Activated CD4-positive, alpha-beta T cell treated with anti-CD3 and anti-CD28 coated beads for 1 hour (primary cell): Measurements from ENCODE around the gene TMEM9.
A peak's percentile ranks its signal among the peaks of the same experiment; 100 is the strongest.
"Not testable (repeated sequence)": the region's sequence is repeated elsewhere in the genome, so short reads cannot be mapped to it uniquely, and the experiment has no call there.

Source experiments
- DNase-seq: peaks from one replicate; pipeline ENCODE4 v3.0.0-alpha.2; 2020

The TMEM9 gene

GRCh38 chr1:201172999-201173610, 18.8 kb upstream of the TMEM9 start:
- DNase-seq, result no peak

- DNase-seq, result no peak
Observed at GRCh38 chr1:201172326-201172725, 18.1 kb upstream of the TMEM9 start.

GRCh38 chr1:201171063-201172036, 17.1 kb upstream of the TMEM9 start:
- no peak for DNase-seq

- DNase-seq, result peak; percentile 42
Observed at GRCh38 chr1:201170533-201171062, 16.3 kb upstream of the TMEM9 start.

- no peak for DNase-seq
Observed at GRCh38 chr1:201169971-201170532, 15.8 kb upstream of the TMEM9 start.

GRCh38 chr1:201169203-201169602, 14.9 kb upstream of the TMEM9 start:
- no peak for DNase-seq

GRCh38 chr1:201167041-201167991, 13.0 kb upstream of the TMEM9 start:
- no peak for DNase-seq

GRCh38 chr1:201164645-201165044, 10.4 kb upstream of the TMEM9 start:
- no peak for DNase-seq

GRCh38 chr1:201163707-201164106, 9.4 kb upstream of the TMEM9 start:
- DNase-seq, result no peak

- DNase-seq, result not testable (repeated sequence)
Observed at GRCh38 chr1:201163036-201163435, 8.8 kb upstream of the TMEM9 start.

GRCh38 chr1:201157949-201158348, 3.7 kb upstream of the TMEM9 start:
- no peak for DNase-seq

GRCh38 chr1:201156819-201157218, 2.5 kb upstream of the TMEM9 start:
- no peak for DNase-seq

GRCh38 chr1:201156346-201156745, 2.1 kb upstream of the TMEM9 start:
- no peak for DNase-seq

- no peak for DNase-seq
Observed at GRCh38 chr1:201155354-201155753, 1.1 kb upstream of the TMEM9 start.

- DNase-seq, result no peak
Observed at GRCh38 chr1:201153474-201154388, 543 bp downstream of the TMEM9 start.

GRCh38 chr1:201149400-201149799, 4.9 kb downstream of the TMEM9 start:
- DNase-seq, result no peak

- DNase-seq, result no peak
Observed at GRCh38 chr1:201147396-201148015, 6.8 kb downstream of the TMEM9 start.

GRCh38 chr1:201146626-201147390, 7.5 kb downstream of the TMEM9 start:
- no peak for DNase-seq

GRCh38 chr1:201145816-201146215, 8.5 kb downstream of the TMEM9 start:
- DNase-seq, result no peak

GRCh38 chr1:201145132-201145531, 9.1 kb downstream of the TMEM9 start:
- no peak for DNase-seq
